Measurements from ENCODE around the gene B3GLCT.

GRCh38 chr13:31330236-31330635, 130.5 kb downstream of the B3GLCT start:
- TF ChIP-seq, protein P1, sequence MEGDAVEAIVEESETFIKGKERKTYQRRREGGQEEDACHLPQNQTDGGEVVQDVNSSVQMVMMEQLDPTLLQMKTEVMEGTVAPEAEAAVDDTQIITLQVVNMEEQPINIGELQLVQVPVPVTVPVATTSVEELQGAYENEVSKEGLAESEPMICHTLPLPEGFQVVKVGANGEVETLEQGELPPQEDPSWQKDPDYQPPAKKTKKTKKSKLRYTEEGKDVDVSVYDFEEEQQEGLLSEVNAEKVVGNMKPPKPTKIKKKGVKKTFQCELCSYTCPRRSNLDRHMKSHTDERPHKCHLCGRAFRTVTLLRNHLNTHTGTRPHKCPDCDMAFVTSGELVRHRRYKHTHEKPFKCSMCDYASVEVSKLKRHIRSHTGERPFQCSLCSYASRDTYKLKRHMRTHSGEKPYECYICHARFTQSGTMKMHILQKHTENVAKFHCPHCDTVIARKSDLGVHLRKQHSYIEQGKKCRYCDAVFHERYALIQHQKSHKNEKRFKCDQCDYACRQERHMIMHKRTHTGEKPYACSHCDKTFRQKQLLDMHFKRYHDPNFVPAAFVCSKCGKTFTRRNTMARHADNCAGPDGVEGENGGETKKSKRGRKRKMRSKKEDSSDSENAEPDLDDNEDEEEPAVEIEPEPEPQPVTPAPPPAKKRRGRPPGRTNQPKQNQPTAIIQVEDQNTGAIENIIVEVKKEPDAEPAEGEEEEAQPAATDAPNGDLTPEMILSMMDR (IDR thresholded peaks at IDR 0.05; ENCODE audit: low read depth, low read length, missing input control): no peak
- TF ChIP-seq ATF3 (IDR thresholded peaks at IDR 0.05) (no peak), FOXA1 (IDR thresholded peaks at IDR 0.05) (no peak), SP1 (IDR thresholded peaks at IDR 0.05) (no peak), TAF1 (conservative IDR thresholded peaks at IDR 0.05) (no peak), FOXA2 (IDR thresholded peaks at IDR 0.05) (no peak), GABPA (IDR thresholded peaks at IDR 0.05 in 1 of 2, conservative IDR thresholded peaks at IDR 0.05 in 1 of 2) (no peak), YY1 (IDR thresholded peaks at IDR 0.05) (no peak), RAD21 (IDR thresholded peaks at IDR 0.05) (no peak)
- TF ChIP-seq, protein P2, sequence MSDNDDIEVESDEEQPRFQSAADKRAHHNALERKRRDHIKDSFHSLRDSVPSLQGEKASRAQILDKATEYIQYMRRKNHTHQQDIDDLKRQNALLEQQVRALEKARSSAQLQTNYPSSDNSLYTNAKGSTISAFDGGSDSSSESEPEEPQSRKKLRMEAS (IDR thresholded peaks at IDR 0.05): no peak
- TF ChIP-seq, protein P3, sequence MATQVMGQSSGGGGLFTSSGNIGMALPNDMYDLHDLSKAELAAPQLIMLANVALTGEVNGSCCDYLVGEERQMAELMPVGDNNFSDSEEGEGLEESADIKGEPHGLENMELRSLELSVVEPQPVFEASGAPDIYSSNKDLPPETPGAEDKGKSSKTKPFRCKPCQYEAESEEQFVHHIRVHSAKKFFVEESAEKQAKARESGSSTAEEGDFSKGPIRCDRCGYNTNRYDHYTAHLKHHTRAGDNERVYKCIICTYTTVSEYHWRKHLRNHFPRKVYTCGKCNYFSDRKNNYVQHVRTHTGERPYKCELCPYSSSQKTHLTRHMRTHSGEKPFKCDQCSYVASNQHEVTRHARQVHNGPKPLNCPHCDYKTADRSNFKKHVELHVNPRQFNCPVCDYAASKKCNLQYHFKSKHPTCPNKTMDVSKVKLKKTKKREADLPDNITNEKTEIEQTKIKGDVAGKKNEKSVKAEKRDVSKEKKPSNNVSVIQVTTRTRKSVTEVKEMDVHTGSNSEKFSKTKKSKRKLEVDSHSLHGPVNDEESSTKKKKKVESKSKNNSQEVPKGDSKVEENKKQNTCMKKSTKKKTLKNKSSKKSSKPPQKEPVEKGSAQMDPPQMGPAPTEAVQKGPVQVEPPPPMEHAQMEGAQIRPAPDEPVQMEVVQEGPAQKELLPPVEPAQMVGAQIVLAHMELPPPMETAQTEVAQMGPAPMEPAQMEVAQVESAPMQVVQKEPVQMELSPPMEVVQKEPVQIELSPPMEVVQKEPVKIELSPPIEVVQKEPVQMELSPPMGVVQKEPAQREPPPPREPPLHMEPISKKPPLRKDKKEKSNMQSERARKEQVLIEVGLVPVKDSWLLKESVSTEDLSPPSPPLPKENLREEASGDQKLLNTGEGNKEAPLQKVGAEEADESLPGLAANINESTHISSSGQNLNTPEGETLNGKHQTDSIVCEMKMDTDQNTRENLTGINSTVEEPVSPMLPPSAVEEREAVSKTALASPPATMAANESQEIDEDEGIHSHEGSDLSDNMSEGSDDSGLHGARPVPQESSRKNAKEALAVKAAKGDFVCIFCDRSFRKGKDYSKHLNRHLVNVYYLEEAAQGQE (IDR thresholded peaks at IDR 0.05): no peak

Data from liver (tissue), 3 donors.